Measurements from ENCODE around the gene ZNRF3. TPM values are rescaled to one million over a fixed set of nuclear protein-coding genes. Genes with fewer than 3 reads are reported as not detected.

The ZNRF3 gene
- polyA plus RNA-seq, 1 experiment = 1.4 TPM

DNA sequence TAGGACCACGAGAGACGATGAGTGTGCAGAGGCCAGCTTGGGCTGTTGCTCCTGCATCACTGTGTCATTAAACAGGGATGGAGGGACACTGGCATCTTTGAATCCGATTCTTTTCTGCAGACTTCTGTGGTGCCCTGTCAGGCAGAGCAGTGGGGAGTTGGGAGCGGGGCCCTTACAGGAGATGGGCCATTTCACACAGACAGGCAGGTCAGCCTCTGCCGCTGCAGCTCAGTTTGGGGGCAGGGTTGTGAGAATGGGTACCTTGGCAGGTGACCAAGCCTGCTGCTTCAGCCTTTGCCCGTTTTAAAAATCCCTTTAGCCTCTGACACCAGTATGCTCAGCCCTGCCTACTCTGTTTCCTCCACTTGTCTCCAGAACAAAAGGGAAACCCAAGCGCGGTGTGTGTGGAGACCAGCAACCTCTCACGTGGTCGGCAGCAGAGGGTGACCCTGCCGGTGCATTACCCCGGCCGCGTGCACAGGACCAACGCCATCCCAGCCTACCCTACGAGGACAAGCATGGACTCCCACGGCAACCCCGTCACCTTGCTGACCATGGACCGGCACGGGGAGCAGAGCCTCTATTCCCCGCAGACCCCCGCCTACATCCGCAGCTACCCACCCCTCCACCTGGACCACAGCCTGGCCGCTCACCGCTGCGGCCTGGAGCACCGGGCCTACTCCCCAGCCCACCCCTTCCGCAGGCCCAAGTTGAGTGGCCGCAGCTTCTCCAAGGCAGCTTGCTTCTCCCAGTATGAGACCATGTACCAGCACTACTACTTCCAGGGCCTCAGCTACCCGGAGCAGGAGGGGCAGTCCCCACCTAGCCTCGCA lies 165.7 kb downstream of the ZNRF3 start:
- H3K9me3 ChIP-seq (ENCODE audit: control insufficient read depth, insufficient read depth, low read length) = no peaks in the 10 kb centered on the region; the same call in 1 of the 2 replicates
- H3K27ac ChIP-seq (ENCODE audit: low read depth, low read length) = no peak overlapping the region
- DNase-seq (ENCODE audit: low read depth, low spot score) = no peak
- no peak overlapping the region for H3K4me3 ChIP-seq (ENCODE audit: low read depth, low read length)
- no peaks in the 10 kb centered on the region for H3K27me3 ChIP-seq (ENCODE audit: control insufficient read depth, insufficient read depth, low read length)
- TF ChIP-seq, protein P1, sequence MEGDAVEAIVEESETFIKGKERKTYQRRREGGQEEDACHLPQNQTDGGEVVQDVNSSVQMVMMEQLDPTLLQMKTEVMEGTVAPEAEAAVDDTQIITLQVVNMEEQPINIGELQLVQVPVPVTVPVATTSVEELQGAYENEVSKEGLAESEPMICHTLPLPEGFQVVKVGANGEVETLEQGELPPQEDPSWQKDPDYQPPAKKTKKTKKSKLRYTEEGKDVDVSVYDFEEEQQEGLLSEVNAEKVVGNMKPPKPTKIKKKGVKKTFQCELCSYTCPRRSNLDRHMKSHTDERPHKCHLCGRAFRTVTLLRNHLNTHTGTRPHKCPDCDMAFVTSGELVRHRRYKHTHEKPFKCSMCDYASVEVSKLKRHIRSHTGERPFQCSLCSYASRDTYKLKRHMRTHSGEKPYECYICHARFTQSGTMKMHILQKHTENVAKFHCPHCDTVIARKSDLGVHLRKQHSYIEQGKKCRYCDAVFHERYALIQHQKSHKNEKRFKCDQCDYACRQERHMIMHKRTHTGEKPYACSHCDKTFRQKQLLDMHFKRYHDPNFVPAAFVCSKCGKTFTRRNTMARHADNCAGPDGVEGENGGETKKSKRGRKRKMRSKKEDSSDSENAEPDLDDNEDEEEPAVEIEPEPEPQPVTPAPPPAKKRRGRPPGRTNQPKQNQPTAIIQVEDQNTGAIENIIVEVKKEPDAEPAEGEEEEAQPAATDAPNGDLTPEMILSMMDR (IDR thresholded peaks at IDR 0.05; ENCODE audit: low read depth, low read length) = no peak
- POLR2A ChIA-PET = interaction anchor here (0.6 kb wide), 1 partner anchor 143 kb away, joined by 3 read pairs; no protein-coding TSS in a partner anchor
- CTCF ChIA-PET = no interaction called here

DNA sequence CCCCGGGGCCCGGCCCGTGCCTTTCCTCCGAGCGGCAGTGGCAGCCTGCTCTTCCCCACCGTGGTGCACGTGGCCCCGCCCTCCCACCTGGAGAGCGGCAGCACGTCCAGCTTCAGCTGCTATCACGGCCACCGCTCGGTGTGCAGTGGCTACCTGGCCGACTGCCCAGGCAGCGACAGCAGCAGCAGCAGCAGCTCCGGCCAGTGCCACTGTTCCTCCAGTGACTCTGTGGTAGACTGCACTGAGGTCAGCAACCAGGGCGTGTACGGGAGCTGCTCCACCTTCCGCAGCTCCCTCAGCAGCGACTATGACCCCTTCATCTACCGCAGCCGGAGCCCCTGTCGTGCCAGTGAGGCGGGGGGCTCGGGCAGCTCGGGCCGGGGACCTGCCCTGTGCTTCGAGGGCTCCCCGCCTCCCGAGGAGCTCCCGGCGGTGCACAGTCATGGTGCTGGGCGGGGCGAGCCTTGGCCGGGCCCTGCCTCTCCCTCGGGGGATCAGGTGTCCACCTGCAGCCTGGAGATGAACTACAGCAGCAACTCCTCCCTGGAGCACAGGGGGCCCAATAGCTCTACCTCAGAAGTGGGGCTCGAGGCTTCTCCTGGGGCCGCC lies 166.4 kb downstream of the ZNRF3 start:
- CTCF ChIA-PET = no interaction called here
- POLR2A ChIA-PET = no interaction called here

DNA sequence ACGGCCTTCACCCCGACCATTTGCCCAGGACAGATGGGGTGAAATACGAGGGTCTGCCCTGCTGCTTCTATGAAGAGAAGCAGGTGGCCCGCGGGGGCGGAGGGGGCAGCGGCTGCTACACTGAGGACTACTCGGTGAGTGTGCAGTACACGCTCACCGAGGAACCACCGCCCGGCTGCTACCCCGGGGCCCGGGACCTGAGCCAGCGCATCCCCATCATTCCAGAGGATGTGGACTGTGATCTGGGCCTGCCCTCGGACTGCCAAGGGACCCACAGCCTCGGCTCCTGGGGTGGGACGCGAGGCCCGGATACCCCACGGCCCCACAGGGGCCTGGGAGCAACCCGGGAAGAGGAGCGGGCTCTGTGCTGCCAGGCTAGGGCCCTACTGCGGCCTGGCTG lies 167.1 kb downstream of the ZNRF3 start:
- Histone ChIP-seq H3K27me3 (ENCODE audit: control insufficient read depth, insufficient read depth, low read length) (no peaks in the 10 kb centered on the region), H3K4me3 (ENCODE audit: low read depth, low read length) (no peak overlapping the region), H3K9me3 (ENCODE audit: control insufficient read depth, insufficient read depth, low read length) (no peaks in the 10 kb centered on the region; the same call in 1 of the 2 replicates), H3K27ac (ENCODE audit: low read depth, low read length) (no peak overlapping the region)
- DNase-seq (ENCODE audit: low read depth, low spot score) = no peak
- TF ChIP-seq, protein P1 (IDR thresholded peaks at IDR 0.05; ENCODE audit: low read depth, low read length) = no peak
- ChIA-PET CTCF (no interaction called here), POLR2A (no interaction called here)

More for the DNA sequence above, 166.4 kb downstream of the ZNRF3 start:
- Histone ChIP-seq H3K4me3 (ENCODE audit: low read depth, low read length) (no peak overlapping the region), H3K27me3 (ENCODE audit: control insufficient read depth, insufficient read depth, low read length) (no peaks in the 10 kb centered on the region), H3K9me3 (ENCODE audit: control insufficient read depth, insufficient read depth, low read length) (no peaks in the 10 kb centered on the region; the same call in 1 of the 2 replicates), H3K27ac (ENCODE audit: low read depth, low read length) (no peak overlapping the region)
- no peak for DNase-seq (ENCODE audit: low read depth, low spot score)
- TF ChIP-seq, protein P1 (IDR thresholded peaks at IDR 0.05; ENCODE audit: low read depth, low read length) = no peak

DNA sequence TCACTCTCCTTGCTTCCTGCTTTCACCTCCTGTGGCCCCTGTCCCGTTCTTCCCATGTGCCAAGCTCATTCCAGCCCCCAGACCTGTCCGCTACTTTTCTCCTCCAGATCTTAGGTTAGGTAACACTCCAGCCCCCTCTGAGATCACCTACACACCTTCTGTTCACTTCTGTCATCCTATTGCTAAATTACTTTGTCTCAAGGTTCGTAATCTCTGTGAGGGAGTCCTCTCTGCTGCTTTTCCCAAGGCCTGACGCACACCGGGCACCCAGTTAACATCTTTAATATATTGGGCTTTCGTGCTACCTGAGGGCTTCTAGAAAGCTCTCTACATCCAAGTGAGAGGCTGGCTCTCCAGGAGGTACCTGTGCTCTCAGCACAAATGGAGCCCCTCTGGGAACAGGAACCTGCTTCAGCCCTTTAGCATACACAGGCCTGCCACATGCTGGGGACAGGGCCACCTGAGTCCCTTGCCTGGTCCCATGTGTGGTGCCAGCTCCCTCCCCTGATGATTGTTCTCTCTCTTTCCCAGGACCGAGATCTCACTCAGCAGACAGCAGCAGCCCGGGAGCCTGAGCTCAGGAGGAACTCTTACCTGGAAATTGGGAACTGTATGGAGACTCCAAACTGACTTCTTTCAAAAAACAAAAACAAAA lies 169.8 kb downstream of the ZNRF3 start:
- POLR2A ChIA-PET = no interaction called here
- no peak for DNase-seq (ENCODE audit: low read depth, low spot score)
- Histone ChIP-seq H3K9me3 (ENCODE audit: control insufficient read depth, insufficient read depth, low read length) (no peaks in the 10 kb centered on the region; the same call in 1 of the 2 replicates), H3K27ac (ENCODE audit: low read depth, low read length) (no peak overlapping the region), H3K27me3 (ENCODE audit: control insufficient read depth, insufficient read depth, low read length) (no peaks in the 10 kb centered on the region), H3K4me3 (ENCODE audit: low read depth, low read length) (no peak overlapping the region)
- TF ChIP-seq, protein P1 (IDR thresholded peaks at IDR 0.05; ENCODE audit: low read depth, low read length) = no peak
- CTCF ChIA-PET = interaction anchor here (0.6 to 1.3 kb wide), 3 partner anchors 13 to 80 kb away, joined by 3 to 5 read pairs (median 5); no protein-coding TSS in a partner anchor
